Panc1 (cell line): Measurements from ENCODE around the gene TYRP1. TPM values are rescaled to one million over a fixed set of nuclear protein-coding genes. Genes with fewer than 3 reads are reported as not detected.

Experiments used
- ATAC-seq: fragments of 200-7000 bp; cut with Tn5 transposase; 2 replicates; pipeline ENCODE4 v1.9.1; 2020; ENCODE audit warnings: mild to moderate bottlenecking, moderate library complexity
- BruUV-seq: library from RNA; stranded (reverse); fragments of 400-500 nt; replicated peaks from 2 replicates; lab custom pipeline; 2021; lab: Mats Ljungman, UMichigan
- CTCF ChIA-PET: fragments of 300-600 bp; sonication (Branson Sonifier 250); formaldehyde crosslinking; loops from one replicate; lab custom pipeline; 2022; ENCODE audit warnings: antibody characterized with exemption; lab: Charles Lee
- POLR2A ChIA-PET: fragments of 300-600 bp; sonication (Branson Sonifier 250); formaldehyde crosslinking; loops from one replicate; lab custom pipeline; 2022; ENCODE audit warnings: antibody characterized with exemption; lab: Charles Lee
- DNase-seq: peaks from one replicate; pipeline ENCODE4 v3.0.0-alpha.2; 2010; ENCODE audit warnings: low read depth, low spot score
- H3K27ac ChIP-seq: 2 replicates; pipeline ENCODE4 v1.5.1; 2011; ENCODE audit warnings: mild to moderate bottlenecking, low read length, inconsistent platforms
- H3K27me3 ChIP-seq: fragments of 200-500 bp; sonication (Bioruptor generic); 2 replicates; pipeline ENCODE4 v1.6.0; 2014; ENCODE audit warnings: low read length, inconsistent platforms; ENCODE audit not compliant: control insufficient read depth, insufficient read depth
- H3K36me3 ChIP-seq: fragments of 200-500 bp; sonication (Bioruptor generic); 2 replicates; pipeline ENCODE4 v1.5.1; 2014; ENCODE audit warnings: inconsistent platforms, mild to moderate bottlenecking, low read length, moderate library complexity; ENCODE audit not compliant: control insufficient read depth, insufficient read depth
- H3K4me1 ChIP-seq: 2 replicates; pipeline ENCODE4 v1.5.1; 2011; ENCODE audit warnings: inconsistent platforms, mild to moderate bottlenecking, low read length, moderate library complexity; ENCODE audit not compliant: control insufficient read depth, insufficient read depth
- H3K4me3 ChIP-seq, 2 experiments: 2 replicates each; pipeline ENCODE4 v1.5.1; 2011 to 2012; ENCODE audit warnings: low read depth in 2 of 2, low read length in 2 of 2, mild to moderate bottlenecking in 2 of 2, inconsistent platforms in 1 of 2, moderate library complexity in 1 of 2
- H3K9me3 ChIP-seq: fragments of 200-500 bp; sonication (Bioruptor generic); 2 replicates; pipeline ENCODE4 v1.5.1; 2014; ENCODE audit warnings: low read depth, mild to moderate bottlenecking, inconsistent platforms, low read length, moderate library complexity; ENCODE audit not compliant: control insufficient read depth, insufficient read depth
- CTCF ChIP-seq: fragments of 450-650 bp; IDR thresholded peaks from 2 replicates; pipeline ENCODE4 v1.5.1; 2017; ENCODE audit warnings: mild to moderate bottlenecking
- POLR2AphosphoS5 ChIP-seq: IDR thresholded peaks from 2 replicates; pipeline ENCODE4 v1.6.1; 2012; ENCODE audit warnings: mild to moderate bottlenecking, low read depth, low read length, moderate library complexity
- REST ChIP-seq, 2 experiments: IDR thresholded peaks; 2 replicates each; pipeline ENCODE4 v1.6.1; 2011 to 2012; ENCODE audit warnings: low read depth in 2 of 2, control low read depth in 1 of 2, low read length in 1 of 2, mild to moderate bottlenecking in 1 of 2, moderate library complexity in 1 of 2; ENCODE audit not compliant: insufficient read depth in 1 of 2
- SIN3A ChIP-seq: IDR thresholded peaks from 2 replicates; pipeline ENCODE4 v1.6.1; 2012; ENCODE audit warnings: low read depth, mild to moderate bottlenecking, low read length, moderate library complexity, borderline replicate concordance; ENCODE audit not compliant: insufficient read depth
- TCF7L2 ChIP-seq: IDR thresholded peaks from 2 replicates; pipeline ENCODE4 v1.6.1; 2011; ENCODE audit warnings: mild to moderate bottlenecking, low read depth, low read length, inconsistent platforms
- in situ Hi-C: cut with HindIII; loops from 2 replicates; pipeline ENCODE4 v1.10.0; 2016; ENCODE audit warnings: low sequenced_read_pairs, low pct_unique_long_range_greater_than_20kb
- intact Hi-C: fragments of 100-400 bp; cut with micrococcal nuclease; formaldehyde crosslinking; loops from one replicate; pipeline ENCODE4 v1.10.0; 2022; ENCODE audit not compliant: unreplicated experiment
- total RNA-seq: library from RNA; stranded (reverse); gene quantifications from one replicate; pipeline ENCODE4 v1.2.1, GENCODE V29; 2021; ENCODE audit not compliant: unreplicated experiment

The TYRP1 gene
- total RNA-seq, 1 experiment from 2014 or later, result 0.23 TPM

- Histone ChIP-seq H3K9me3 (no peaks in the 10 kb centered on the region), H3K27me3 (no peaks in the 10 kb centered on the region), H3K27ac (no peak overlapping the region), H3K4me3 (no peak overlapping the region), H3K4me1 (no peaks in the 10 kb centered on the region), H3K36me3 (no peaks in the 10 kb centered on the region; the same call in 1 of the 2 replicates)
- ChIA-PET POLR2A (no interaction called here), CTCF (no interaction called here)
- DNase-seq, result no peak
- in situ Hi-C loops, result no loop called here
- BruUV-seq, result no TSS peak
- intact Hi-C loops, result no loop called here
- no peak for ATAC-seq
- no peak for TF ChIP-seq TCF7L2
- TF ChIP-seq SIN3A, result no peak
Measured at GRCh38 chr9:12697719-12698118, 4.5 kb downstream of the TYRP1 start.

GRCh38 chr9:12698266-12698665 is 5.1 kb downstream of the TYRP1 start:
- CTCF ChIA-PET, result no interaction called here
- in situ Hi-C loops, result no loop called here
- BruUV-seq, result no TSS peak

More at GRCh38 chr9:12698266-12698665, 5.1 kb downstream of the TYRP1 start:
- no peaks in the 10 kb centered on the region for H3K4me1 ChIP-seq
- no peaks in the 10 kb centered on the region; the same call in 1 of the 2 replicates for H3K36me3 ChIP-seq
- H3K27me3 ChIP-seq, result no peaks in the 10 kb centered on the region
- intact Hi-C loops, result no loop called here
- DNase-seq (no peak), ATAC-seq (no peak)
- H3K9me3 ChIP-seq, result no peaks in the 10 kb centered on the region
- H3K4me3 ChIP-seq, result no peak overlapping the region
- POLR2A ChIA-PET, result no interaction called here
- no peak for TF ChIP-seq SIN3A
- no peak for TF ChIP-seq POLR2AphosphoS5
- no peak for TF ChIP-seq CTCF
- TF ChIP-seq REST (IDR thresholded peaks at IDR 0.05; ENCODE audit: insufficient read depth in 1 of 2, low read depth in 2 of 2, low read length in 1 of 2), result no peak
- no peak for TF ChIP-seq TCF7L2
- no peak overlapping the region for H3K27ac ChIP-seq
